Prostate gland (tissue), 2 donors: ENCODE results near the gene SAP30BP.

Experiments
- POLR2AphosphoS5 ChIP-seq: sonication (generic); formaldehyde crosslinking; IDR thresholded peaks from one replicate; pipeline ENCODE4 v1.6.1; 2017; ENCODE audit warnings: antibody characterized with exemption
- TF ChIP-seq, protein P1 (sequence below), 4 experiments: fragments of 200-600 bp in 2 of 4; fragments of 450-650 bp in 2 of 4; sonication (generic) in 2 of 4; IDR thresholded peaks; 1 replicate in 3 of 4; 2 replicates in 1 of 4; pipeline ENCODE4 v1.5.1; 2016 to 2019; ENCODE audit warnings: antibody characterized with exemption in 4 of 4, mild to moderate bottlenecking in 2 of 4, moderate library complexity in 2 of 4

DNA sequence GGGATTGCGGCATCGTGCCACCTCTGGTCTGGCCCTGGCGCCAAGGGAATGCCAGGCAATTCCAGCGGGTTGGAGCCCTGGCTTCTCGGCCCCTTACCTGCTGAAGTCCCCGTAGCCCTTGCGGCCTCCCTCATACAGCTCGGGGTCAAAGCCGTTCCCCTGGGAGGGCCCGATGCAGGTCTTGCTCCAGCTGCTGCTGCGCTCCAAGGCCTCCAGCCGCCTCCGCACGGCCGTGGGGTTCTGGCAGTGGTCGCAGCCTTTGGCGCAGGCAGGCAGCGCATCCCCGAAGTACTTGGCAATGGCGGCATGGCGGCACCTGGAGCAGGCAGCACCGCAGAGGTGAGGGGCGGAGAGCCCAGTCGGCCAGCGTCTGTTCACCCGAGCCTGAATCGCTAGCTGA, 35.8 kb upstream of the SAP30BP start:
- TF ChIP-seq, protein P1, sequence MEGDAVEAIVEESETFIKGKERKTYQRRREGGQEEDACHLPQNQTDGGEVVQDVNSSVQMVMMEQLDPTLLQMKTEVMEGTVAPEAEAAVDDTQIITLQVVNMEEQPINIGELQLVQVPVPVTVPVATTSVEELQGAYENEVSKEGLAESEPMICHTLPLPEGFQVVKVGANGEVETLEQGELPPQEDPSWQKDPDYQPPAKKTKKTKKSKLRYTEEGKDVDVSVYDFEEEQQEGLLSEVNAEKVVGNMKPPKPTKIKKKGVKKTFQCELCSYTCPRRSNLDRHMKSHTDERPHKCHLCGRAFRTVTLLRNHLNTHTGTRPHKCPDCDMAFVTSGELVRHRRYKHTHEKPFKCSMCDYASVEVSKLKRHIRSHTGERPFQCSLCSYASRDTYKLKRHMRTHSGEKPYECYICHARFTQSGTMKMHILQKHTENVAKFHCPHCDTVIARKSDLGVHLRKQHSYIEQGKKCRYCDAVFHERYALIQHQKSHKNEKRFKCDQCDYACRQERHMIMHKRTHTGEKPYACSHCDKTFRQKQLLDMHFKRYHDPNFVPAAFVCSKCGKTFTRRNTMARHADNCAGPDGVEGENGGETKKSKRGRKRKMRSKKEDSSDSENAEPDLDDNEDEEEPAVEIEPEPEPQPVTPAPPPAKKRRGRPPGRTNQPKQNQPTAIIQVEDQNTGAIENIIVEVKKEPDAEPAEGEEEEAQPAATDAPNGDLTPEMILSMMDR (IDR thresholded peaks at IDR 0.05): no peak
- no peak for TF ChIP-seq POLR2AphosphoS5
